MM.1S (cell line): Measurements from ENCODE around the gene PGA4.

Source experiments
- DNase-seq: peaks from one replicate; pipeline ENCODE4 v3.0.0-alpha.2; 2015
- H2AFZ ChIP-seq: fragments of 300-600 bp; sonication (generic); 2 replicates; pipeline ENCODE4 v1.6.0; 2016; ENCODE audit warnings: antibody characterized with exemption, low read length
- H3F3A ChIP-seq: fragments of 300-600 bp; sonication (generic); 2 replicates; pipeline ENCODE4 v1.6.1; 2016; ENCODE audit warnings: mild to moderate bottlenecking, antibody characterized with exemption, low read length, moderate library complexity, mixed read lengths; ENCODE audit not compliant: insufficient read depth
- H3K27ac ChIP-seq: fragments of 300-600 bp; sonication (generic); 2 replicates; pipeline ENCODE4 v1.5.1; 2016; ENCODE audit warnings: mild to moderate bottlenecking, low read length
- H3K27me3 ChIP-seq: fragments of 300-600 bp; sonication (generic); replicated peaks from 2 replicates; pipeline ENCODE4 v1.6.0; 2016; ENCODE audit warnings: low read length; ENCODE audit not compliant: insufficient read depth
- H3K36me3 ChIP-seq: fragments of 300-600 bp; sonication (generic); replicated peaks from 2 replicates; pipeline ENCODE4 v1.6.1; 2016; ENCODE audit warnings: mild to moderate bottlenecking, low read length, mixed read lengths; ENCODE audit not compliant: insufficient read depth
- H3K4me1 ChIP-seq: fragments of 300-600 bp; sonication (generic); 2 replicates; pipeline ENCODE4 v1.6.1; 2016; ENCODE audit warnings: low read length, mixed read lengths
- H3K4me2 ChIP-seq: fragments of 300-600 bp; sonication (generic); 2 replicates; pipeline ENCODE4 v1.6.0; 2016; ENCODE audit warnings: low read depth, low read length
- H3K4me3 ChIP-seq: fragments of 300-600 bp; sonication (generic); 2 replicates; pipeline ENCODE4 v1.5.1; 2016; ENCODE audit warnings: low read length, mixed read lengths
- H3K79me2 ChIP-seq: fragments of 300-600 bp; sonication (generic); 2 replicates; pipeline ENCODE4 v1.6.1; 2016; ENCODE audit warnings: mixed run types, low read length, mixed read lengths
- H3K9ac ChIP-seq: fragments of 300-600 bp; sonication (generic); 2 replicates; pipeline ENCODE4 v1.6.1; 2016; ENCODE audit warnings: low read length, mixed read lengths
- H3K9me2 ChIP-seq: fragments of 300-600 bp; sonication (generic); replicated peaks from 2 replicates; pipeline ENCODE4 v1.6.1; 2016; ENCODE audit warnings: mild to moderate bottlenecking, low read length, mixed read lengths; ENCODE audit not compliant: insufficient read depth
- H3K9me3 ChIP-seq: fragments of 300-600 bp; sonication (generic); replicated peaks from 2 replicates; pipeline ENCODE4 v1.6.1; 2016; ENCODE audit warnings: mild to moderate bottlenecking, low read length, mixed read lengths; ENCODE audit not compliant: insufficient read depth
- H4K20me1 ChIP-seq: fragments of 300-600 bp; sonication (generic); 2 replicates; pipeline ENCODE4 v1.6.1; 2016; ENCODE audit warnings: mild to moderate bottlenecking, low read length, moderate library complexity, mixed read lengths; ENCODE audit not compliant: insufficient read depth
- CTCF ChIP-seq: fragments of 300-600 bp; sonication (generic); IDR thresholded peaks from 2 replicates; pipeline ENCODE4 v1.5.1; 2016; ENCODE audit warnings: antibody characterized with exemption, low read length, mixed read lengths
- EZH2 ChIP-seq: fragments of 300-600 bp; sonication (generic); optimal IDR thresholded peaks from 2 replicates; pipeline ENCODE3; 2017; ENCODE audit warnings: low read depth, mild to moderate bottlenecking, antibody characterized with exemption, low read length, mixed read lengths
- EZH2phosphoT487 ChIP-seq: fragments of 300-600 bp; sonication (generic); IDR thresholded peaks from 2 replicates; pipeline ENCODE4 v1.6.1; 2018; ENCODE audit warnings: antibody characterized with exemption, low read length

PGA4 gene

GRCh38 chr11:61277186-61278000 is 55.2 kb downstream of the PGA4 start:
- Histone ChIP-seq H3K27ac (peak overlapping the region; percentile 49; the same call in 1 of the 2 replicates), H3K36me3 (no peaks in the 10 kb centered on the region), H3K27me3 (peaks cover 15% of the 10 kb centered on the region), H2AFZ (no peak overlapping the region), H3K4me1 (peaks cover 4% of the 10 kb centered on the region; the same call in 1 of the 2 replicates), H3K4me2 (no peak overlapping the region), H4K20me1 (no peaks in the 10 kb centered on the region), H3K9ac (no peak overlapping the region), H3K79me2 (no peaks in the 10 kb centered on the region), H3K9me2 (no peaks in the 10 kb centered on the region), H3K9me3 (no peaks in the 10 kb centered on the region), H3K4me3 (no peak overlapping the region), H3F3A (no peaks in the 10 kb centered on the region)
- DNase-seq, result peak; percentile 36
- no peak for TF ChIP-seq EZH2phosphoT487
- no peak for TF ChIP-seq EZH2
- no peak for TF ChIP-seq CTCF

- Histone ChIP-seq H3K4me3 (no peak overlapping the region), H3K79me2 (no peaks in the 10 kb centered on the region), H3K9me2 (no peaks in the 10 kb centered on the region), H3K9me3 (no peaks in the 10 kb centered on the region), H3K27me3 (peaks cover 15% of the 10 kb centered on the region), H3K9ac (no peak overlapping the region), H2AFZ (no peak overlapping the region), H3K36me3 (no peaks in the 10 kb centered on the region), H3K4me1 (peaks cover 4% of the 10 kb centered on the region; the same call in 1 of the 2 replicates), H3K4me2 (peak overlapping the region; percentile 12; the same call in 1 of the 2 replicates), H4K20me1 (no peaks in the 10 kb centered on the region), H3K27ac (peak overlapping the region; percentile 49; the same call in 1 of the 2 replicates), H3F3A (no peaks in the 10 kb centered on the region)
- DNase-seq, result peak; percentile 10
- TF ChIP-seq EZH2 (no peak), EZH2phosphoT487 (no peak), CTCF (no peak)
These were observed 55.9 kb downstream of the PGA4 start for GRCh38 chr11:61278001-61278470.

GRCh38 chr11:61279934-61280659 is 58.0 kb downstream of the PGA4 start:
- H3F3A ChIP-seq, result no peaks in the 10 kb centered on the region
- H3K36me3 ChIP-seq, result no peaks in the 10 kb centered on the region
- no peak overlapping the region for H3K27ac ChIP-seq
- TF ChIP-seq CTCF (no peak), EZH2phosphoT487 (no peak), EZH2 (no peak)
- H2AFZ ChIP-seq, result no peak overlapping the region
- no peaks in the 10 kb centered on the region for H3K9me3 ChIP-seq
- H3K27me3 ChIP-seq, result peaks cover 11% of the 10 kb centered on the region
- no peaks in the 10 kb centered on the region for H3K79me2 ChIP-seq
- DNase-seq, result no peak
- no peak overlapping the region for H3K4me2 ChIP-seq
- no peak overlapping the region for H3K4me3 ChIP-seq
- no peaks in the 10 kb centered on the region for H4K20me1 ChIP-seq
- H3K9ac ChIP-seq, result no peak overlapping the region
- no peaks in the 10 kb centered on the region for H3K9me2 ChIP-seq
- H3K4me1 ChIP-seq, result peaks cover 4% of the 10 kb centered on the region; the same call in 1 of the 2 replicates
